ENCODE measurements around the gene DENND1A. TPM values are rescaled to one million over a fixed set of nuclear protein-coding genes. Genes with fewer than 3 reads are reported as not detected.

The DENND1A gene
- total and polyA plus RNA-seq, 4 donors: 7.9 to 22.0 (median 13.9) TPM

- DNase-seq (ENCODE audit: low spot score): no peak
- TF ChIP-seq, protein P1, sequence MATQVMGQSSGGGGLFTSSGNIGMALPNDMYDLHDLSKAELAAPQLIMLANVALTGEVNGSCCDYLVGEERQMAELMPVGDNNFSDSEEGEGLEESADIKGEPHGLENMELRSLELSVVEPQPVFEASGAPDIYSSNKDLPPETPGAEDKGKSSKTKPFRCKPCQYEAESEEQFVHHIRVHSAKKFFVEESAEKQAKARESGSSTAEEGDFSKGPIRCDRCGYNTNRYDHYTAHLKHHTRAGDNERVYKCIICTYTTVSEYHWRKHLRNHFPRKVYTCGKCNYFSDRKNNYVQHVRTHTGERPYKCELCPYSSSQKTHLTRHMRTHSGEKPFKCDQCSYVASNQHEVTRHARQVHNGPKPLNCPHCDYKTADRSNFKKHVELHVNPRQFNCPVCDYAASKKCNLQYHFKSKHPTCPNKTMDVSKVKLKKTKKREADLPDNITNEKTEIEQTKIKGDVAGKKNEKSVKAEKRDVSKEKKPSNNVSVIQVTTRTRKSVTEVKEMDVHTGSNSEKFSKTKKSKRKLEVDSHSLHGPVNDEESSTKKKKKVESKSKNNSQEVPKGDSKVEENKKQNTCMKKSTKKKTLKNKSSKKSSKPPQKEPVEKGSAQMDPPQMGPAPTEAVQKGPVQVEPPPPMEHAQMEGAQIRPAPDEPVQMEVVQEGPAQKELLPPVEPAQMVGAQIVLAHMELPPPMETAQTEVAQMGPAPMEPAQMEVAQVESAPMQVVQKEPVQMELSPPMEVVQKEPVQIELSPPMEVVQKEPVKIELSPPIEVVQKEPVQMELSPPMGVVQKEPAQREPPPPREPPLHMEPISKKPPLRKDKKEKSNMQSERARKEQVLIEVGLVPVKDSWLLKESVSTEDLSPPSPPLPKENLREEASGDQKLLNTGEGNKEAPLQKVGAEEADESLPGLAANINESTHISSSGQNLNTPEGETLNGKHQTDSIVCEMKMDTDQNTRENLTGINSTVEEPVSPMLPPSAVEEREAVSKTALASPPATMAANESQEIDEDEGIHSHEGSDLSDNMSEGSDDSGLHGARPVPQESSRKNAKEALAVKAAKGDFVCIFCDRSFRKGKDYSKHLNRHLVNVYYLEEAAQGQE (IDR thresholded peaks at IDR 0.05): no peak
- TF ChIP-seq TAF1 (conservative IDR thresholded peaks at IDR 0.05) (no peak), NR2F2 (IDR thresholded peaks at IDR 0.05) (no peak), HNF4A (conservative IDR thresholded peaks at IDR 0.05) (no peak), CTCF (IDR thresholded peaks at IDR 0.05; ENCODE audit: low read depth, low read length, missing input control) (no peak), HNF4G (IDR thresholded peaks at IDR 0.05) (no peak), FOXA2 (IDR thresholded peaks at IDR 0.05) (no peak), RAD21 (IDR thresholded peaks at IDR 0.05) (no peak), SP1 (IDR thresholded peaks at IDR 0.05) (no peak), GABPA (IDR thresholded peaks at IDR 0.05 in 1 of 2, conservative IDR thresholded peaks at IDR 0.05 in 1 of 2) (no peak), RXRA (IDR thresholded peaks at IDR 0.05) (no peak), JUND (IDR thresholded peaks at IDR 0.05) (no peak), YY1 (IDR thresholded peaks at IDR 0.05) (no peak), FOXA1 (IDR thresholded peaks at IDR 0.05) (no peak), EGR1 (IDR thresholded peaks at IDR 0.05; ENCODE audit: low read depth in 2 of 2) (no peak), MAX (IDR thresholded peaks at IDR 0.05) (no peak)
- TF ChIP-seq, protein P2, sequence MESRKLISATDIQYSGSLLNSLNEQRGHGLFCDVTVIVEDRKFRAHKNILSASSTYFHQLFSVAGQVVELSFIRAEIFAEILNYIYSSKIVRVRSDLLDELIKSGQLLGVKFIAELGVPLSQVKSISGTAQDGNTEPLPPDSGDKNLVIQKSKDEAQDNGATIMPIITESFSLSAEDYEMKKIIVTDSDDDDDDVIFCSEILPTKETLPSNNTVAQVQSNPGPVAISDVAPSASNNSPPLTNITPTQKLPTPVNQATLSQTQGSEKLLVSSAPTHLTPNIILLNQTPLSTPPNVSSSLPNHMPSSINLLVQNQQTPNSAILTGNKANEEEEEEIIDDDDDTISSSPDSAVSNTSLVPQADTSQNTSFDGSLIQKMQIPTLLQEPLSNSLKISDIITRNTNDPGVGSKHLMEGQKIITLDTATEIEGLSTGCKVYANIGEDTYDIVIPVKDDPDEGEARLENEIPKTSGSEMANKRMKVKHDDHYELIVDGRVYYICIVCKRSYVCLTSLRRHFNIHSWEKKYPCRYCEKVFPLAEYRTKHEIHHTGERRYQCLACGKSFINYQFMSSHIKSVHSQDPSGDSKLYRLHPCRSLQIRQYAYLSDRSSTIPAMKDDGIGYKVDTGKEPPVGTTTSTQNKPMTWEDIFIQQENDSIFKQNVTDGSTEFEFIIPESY (IDR thresholded peaks at IDR 0.05): no peak
- TF ChIP-seq, protein P3, sequence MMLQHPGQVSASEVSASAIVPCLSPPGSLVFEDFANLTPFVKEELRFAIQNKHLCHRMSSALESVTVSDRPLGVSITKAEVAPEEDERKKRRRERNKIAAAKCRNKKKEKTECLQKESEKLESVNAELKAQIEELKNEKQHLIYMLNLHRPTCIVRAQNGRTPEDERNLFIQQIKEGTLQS (IDR thresholded peaks at IDR 0.05): no peak
- H3K4me1 ChIP-seq (ENCODE audit: control insufficient read depth in 4 of 4, insufficient read depth in 4 of 4, low read length in 3 of 4): no peaks in the 10 kb centered on the region
- no peaks in the 10 kb centered on the region for H3K27me3 ChIP-seq (ENCODE audit: control insufficient read depth in 4 of 4, insufficient read depth in 4 of 4, low read length in 3 of 4)
- H3K27ac ChIP-seq (ENCODE audit: low read depth in 1 of 2, low read length in 2 of 2): no peak overlapping the region
- 87% methylated on average over 9 of the region's 9 CpGs for WGBS
- H3K4me3 ChIP-seq (ENCODE audit: low read depth in 1 of 3, low read length in 3 of 3): no peak overlapping the region
- no peaks in the 10 kb centered on the region for H3K36me3 ChIP-seq (ENCODE audit: control insufficient read depth in 4 of 4, insufficient read depth in 3 of 4, low read depth in 1 of 4, low read length in 3 of 4)
- H3K9ac ChIP-seq (ENCODE audit: low read depth in 1 of 2, low read length in 2 of 2): no peak overlapping the region
- no peaks in the 10 kb centered on the region for H3K9me3 ChIP-seq (ENCODE audit: control insufficient read depth in 4 of 4, low read length in 3 of 4)
Measured at GRCh38 chr9:123973590-123974223, 43.8 kb upstream of the DENND1A start.
